Activated CD4-positive, alpha-beta T cell treated with anti-CD3 and anti-CD28 coated beads for 1 hour (primary cell): Measurements from ENCODE around the gene SACM1L.
"Not testable (repeated sequence)": the region's sequence is repeated elsewhere in the genome, so short reads cannot be mapped to it uniquely, and the experiment has no call there.

Source experiments
- DNase-seq: peaks from one replicate; pipeline ENCODE4 v3.0.0-alpha.2; 2020

The SACM1L gene

DNA sequence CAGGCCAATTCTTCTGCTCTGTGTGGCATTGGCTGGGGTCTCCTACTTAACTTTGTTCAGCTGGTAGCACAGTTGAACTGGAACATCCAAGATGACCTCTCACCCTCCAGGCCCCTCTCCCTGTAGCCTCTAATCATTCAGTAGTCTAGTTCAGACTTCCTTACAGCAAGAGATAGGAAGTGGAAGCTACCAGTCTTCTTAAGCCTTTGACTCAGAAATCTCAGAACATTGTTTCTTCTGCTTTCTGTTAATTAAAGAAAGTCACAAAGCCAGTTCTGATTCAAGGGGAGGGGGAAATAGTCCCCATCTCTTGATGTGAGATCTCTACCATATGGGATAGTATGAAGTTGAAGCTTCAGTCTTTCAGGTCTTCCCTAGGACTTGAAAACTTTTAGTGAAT lies 18.8 kb upstream of the SACM1L start:
- DNase-seq = no peak

DNA sequence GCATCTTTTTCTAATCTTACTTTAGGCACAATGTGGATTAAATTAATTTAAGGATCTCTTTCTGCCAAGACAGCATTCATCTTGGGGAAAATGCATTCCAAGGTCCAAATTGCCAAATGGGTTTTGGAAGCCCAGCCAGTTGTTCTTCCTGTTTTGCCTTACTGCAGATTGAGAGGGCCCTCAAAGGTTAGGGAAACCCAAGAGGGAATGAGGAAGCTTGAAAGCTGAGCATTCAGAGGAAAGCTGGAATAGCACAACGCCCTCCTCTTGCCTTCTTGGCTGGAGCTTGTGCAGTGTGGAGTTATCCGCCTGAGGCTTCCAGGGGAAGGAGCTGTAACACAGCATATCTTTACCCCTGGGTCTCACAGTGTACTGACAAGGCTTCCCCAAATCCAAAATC lies 18.2 kb upstream of the SACM1L start:
- no peak for DNase-seq

DNA sequence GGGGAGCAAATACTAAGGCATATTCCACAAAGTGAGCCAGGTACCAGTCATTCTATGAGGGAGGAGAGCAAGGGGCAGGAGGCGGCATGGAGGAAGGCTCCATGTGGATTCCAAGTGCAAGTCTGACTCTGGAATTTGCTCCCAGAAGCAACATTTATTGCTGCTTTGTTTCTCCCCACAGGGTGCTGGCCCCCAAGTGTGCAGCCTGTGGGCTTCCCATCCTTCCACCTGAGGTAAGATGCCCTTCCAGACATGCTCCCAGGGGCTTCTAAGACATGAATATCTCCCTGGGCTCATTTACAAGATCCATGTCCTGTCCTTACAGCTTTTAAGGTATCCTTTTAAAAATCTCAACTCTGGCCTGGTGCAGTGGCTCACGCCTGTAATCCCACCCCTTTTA lies 15.9 kb upstream of the SACM1L start:
- DNase-seq = no peak

DNA sequence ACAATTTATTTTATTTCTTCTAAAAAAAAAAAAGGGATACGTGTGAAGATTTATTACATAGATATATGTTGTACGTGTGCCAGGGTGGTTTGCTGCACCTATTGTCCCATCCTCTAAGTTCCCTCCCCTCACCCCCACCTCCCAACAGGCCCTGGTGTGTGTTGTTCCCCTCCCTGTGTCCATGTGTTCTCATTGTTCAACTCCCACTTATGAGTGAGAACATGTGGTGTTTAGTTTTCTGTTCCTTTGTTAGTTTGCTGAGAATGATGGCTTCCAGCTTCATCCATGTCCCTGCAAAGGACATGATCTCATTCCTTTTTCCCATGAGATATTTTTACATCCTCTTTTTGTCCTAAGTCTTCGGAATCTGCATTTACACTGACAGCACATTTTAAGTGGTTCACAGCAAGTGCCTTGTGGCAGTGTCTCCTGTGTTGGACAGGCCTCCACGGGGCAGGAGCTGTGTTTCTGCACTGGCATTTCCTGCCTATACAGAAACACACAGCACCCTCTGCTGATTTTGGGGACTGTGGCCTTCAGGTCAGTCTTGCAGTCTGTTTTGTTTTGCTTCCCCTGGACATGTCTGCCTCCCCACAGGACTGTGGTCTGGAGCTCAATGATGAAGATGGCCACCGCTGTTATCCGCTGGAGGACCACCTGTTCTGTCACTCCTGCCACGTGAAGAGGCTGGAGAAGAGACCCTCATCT lies 12.7 kb upstream of the SACM1L start:
- no peak for DNase-seq

DNA sequence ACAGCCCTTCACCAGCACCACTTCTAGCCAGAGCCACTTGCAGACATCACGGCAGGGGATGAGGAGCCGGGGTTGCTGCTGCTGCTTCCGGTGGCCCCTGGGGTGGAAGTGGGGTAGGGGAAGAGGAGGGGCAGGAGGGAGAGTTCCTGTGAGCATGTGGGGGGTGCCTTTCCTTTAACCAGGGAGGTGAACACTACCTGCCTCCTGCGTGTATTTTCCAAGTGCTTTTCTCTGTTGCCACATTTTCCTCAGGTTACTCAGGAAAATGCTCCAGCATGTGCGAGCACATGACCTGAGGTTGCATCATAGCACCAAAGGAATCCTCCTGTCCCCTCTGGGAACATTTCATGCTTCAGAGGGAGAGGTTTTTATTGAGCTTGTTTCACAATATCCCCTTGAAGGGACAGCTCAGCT lies 12.2 kb upstream of the SACM1L start:
- peak; percentile 36 for DNase-seq

DNA sequence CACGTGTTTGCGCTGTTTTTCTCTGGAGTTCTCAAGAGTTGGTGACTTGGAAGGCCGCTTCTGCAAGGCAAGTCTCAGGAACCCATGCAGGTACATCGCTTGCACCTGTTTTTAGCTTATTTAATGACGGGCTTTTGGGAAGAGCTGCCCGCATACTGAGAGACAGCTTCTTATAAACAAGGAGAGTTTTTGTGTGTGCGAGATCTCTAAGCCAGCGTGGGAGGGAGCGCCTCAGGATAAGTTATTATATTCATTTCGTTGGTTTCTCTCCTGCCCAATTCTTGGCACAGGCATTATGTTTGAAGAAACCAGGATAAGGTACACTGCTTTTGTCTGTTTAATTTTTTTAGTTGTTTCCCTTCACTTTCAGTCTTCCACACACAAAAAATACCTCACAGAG lies 11.4 kb upstream of the SACM1L start:
- DNase-seq = no peak

DNA sequence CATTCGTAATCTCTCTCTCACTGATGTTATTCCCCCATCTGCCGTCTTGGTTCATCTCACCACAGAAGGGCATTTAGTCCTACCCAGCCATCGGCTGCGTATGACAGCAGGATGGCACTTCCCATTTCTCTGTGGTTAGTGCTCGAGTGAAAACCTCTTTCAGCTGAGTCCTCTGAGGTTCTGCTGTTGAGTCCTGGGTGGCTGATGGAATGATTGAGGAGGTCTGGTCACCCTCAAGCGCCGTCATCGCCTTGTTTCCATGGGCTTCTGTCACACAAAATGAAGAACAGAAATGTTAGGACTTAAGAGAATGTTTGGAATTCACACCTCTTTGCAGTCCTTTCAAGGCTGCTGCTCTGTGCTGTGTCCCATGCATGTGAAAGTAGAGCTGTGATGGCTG lies 9.4 kb upstream of the SACM1L start:
- no peak for DNase-seq

DNA sequence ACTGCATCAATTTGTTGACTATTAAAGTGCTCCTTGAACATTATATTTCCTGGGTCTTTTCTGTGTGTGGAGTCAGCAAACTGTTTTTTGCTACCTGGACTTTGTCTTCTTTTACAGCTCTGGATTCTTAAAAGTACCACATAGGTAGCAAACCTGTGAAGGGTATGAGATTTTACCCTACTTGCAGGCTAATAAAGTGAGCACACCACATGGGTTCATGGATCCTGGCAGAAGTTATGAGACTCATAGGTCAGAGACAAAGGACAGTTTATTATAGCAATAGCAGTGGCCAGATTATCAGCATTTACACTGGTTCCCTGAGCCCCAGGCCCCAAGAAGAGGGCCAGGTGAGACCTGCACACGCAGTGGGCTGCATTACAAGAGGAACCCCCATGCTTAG lies 8.0 kb upstream of the SACM1L start:
- DNase-seq = no peak

DNA sequence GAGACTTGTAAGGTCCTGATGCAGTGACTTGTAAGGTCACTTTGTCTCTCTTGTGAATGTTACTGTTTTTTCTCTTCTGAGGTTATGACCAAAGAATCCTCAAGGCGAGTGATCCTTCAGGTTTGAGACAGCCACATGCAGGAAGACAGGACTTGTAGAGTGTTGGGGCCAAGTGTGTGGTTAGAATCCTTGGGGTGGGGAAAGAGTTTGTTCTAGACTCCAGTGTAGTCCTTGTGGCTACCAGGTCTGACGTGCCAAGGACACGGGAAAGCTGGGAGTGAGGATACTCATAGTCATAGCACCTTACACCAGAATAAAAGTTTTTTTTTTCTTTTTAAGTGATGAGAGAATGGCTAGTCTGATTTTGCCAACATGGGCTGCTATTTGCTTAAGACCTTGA lies 7.3 kb upstream of the SACM1L start:
- DNase-seq = no peak

DNA sequence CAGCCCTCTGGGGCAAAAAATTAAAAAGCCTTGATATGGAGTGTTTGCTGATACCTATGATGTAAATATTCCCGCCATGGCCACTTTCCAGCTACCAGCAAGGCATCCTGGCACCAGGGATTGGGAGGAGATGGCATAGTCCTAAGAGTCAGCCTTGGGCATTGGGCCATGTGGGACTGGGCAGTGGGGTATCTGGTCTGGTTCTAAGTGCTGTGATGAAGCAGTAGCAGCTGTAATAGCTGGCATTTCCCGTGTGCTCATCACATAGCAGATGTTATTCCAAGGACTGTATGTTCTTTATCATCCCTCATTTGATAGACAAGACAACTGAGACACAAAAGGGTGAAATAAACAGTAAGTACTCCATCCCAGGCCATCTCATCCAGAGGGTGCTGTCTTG lies 6.9 kb upstream of the SACM1L start:
- no peak for DNase-seq

DNA sequence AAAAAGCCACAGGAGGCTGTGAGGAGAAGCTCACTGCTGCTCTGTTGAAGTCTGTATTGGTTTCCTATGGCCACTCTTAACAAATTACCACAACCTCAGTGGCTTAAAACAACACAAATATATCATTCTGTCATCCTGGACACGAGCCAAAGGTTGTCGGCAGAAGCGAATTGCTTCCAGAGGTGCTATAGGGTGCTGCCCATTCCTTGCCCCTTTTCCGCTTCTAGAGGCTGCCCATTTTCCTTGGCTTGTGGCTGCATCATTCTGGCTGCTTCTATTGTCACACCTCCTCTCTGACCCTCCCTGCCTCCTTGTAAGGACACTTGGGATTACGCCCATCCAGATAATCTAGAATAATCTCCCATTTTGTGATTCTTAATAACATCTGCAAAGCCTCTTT lies 6.4 kb upstream of the SACM1L start:
- no peak for DNase-seq

DNA sequence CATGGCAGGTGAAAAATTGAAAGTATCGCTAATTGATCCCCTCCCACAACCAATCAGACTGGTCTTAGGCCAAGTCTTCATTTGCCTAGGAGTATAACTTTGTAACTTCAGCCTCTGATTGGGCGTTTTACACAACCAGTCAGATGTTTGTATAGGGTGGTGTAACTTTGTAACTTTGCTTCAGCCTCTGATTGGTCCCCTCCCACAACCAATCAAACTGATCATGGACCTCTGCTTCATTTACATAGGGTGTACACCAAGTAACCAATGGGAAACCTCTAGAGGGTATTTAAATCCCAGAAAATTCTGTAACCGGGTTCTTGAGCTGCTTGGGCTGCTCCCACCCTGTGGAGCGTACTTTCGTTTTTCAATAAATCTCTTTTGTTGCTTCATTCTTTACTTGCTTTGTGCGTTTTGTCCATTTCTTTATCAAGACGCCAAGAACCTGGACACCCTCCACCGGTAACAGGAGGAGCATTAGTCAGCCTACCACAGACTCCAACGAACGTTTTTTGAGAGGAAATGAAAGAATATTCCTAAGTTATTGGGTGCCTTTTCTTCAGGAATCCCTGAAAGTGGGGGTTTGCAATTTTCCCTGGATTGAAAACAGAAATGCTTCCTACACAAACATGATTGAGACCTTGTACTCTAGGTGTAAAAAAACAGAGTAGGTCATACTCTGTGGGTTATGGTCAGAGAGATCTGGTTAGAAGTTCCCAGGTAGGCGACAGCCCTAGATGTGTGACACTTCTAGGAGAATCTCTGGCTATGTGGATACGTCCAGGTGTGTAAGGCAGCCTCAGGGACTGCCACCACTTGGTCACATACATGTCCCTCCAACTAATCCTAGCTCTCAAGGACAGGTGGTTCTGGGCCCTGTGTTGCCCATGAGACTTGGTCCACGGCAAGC lies 5.5 kb upstream of the SACM1L start:
- DNase-seq = no peak

DNA sequence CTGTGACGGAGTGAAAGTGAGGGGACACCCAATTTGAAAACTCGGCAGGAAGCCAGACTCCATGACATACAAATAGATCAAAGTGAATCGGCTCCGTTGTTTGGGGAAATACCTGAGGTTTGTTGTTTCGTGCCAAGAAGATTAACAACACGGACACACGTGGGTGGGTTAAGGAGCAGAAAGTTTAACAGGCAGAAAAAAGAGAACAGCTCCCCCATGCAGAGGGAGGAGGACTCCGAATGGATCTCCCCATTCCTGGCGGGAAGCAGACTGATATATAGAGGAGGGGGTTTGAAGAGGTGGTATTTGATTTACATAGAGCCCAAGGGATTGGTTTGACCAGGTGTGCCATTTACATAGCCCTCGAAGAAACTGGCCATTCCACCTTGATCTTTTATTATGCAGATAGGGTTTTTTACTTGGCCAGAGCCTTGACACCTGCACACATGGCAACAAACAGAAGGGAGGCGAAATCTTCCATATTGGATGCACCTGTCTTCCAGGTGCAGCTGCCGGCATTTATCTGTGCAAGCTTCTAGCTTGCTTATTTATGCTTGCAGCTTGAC lies 4.8 kb upstream of the SACM1L start:
- DNase-seq = no peak

DNA sequence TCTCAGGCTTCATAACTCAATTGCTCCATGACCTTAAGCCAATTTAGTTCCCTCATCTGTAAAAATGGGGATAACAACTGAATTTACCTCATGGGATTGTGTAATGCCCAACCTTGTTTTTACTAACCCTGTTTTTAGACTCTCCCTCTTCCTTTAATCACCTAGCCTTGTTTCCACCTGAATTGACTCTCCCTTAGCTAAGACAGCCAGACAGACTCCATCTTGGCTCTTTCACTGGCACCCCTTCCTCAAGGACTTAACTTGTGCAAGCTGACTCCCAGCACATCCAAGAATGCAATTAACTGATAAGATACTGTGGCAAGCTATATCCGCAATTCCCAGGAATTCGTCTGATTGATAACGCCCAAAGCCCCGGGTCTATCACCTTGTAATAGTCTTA lies 3.5 kb upstream of the SACM1L start:
- not testable (repeated sequence) for DNase-seq

DNA sequence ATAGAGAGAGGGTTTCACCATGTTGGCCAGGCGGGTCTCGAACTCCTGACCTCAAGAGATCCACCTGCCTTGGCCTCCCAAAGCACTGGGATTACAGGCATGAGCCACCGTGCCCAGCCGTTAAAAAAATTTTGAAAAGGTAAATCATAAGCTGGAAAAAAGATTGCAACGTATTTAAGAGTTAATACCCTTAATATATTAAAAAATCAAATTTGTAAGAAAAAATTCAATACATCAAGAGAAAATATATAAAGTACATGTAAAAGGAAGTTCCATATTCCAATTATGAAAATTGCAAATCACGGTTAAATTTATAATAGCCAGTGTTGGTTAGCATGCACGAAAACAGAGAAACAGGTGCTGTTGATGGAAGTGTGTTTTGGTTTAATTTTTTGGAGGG lies 2.3 kb upstream of the SACM1L start:
- no peak for DNase-seq

DNA sequence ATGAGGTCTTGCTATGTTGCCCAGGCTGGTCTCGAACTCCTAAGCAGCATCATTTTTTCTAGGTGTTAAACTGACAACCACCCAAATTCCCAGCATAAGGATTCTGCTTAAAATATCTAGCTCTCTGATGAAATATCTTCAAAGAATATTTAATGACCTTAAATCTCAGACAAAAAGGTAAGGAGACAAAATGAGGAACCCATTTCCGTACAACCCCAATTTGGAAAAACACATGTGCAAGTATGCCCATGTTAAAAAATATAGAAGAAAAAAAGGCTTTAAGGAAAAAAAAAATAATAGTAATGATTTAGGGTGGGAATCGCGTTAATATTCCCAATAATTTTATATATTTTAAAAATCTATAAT lies 1.4 kb upstream of the SACM1L start:
- no peak for DNase-seq

DNA sequence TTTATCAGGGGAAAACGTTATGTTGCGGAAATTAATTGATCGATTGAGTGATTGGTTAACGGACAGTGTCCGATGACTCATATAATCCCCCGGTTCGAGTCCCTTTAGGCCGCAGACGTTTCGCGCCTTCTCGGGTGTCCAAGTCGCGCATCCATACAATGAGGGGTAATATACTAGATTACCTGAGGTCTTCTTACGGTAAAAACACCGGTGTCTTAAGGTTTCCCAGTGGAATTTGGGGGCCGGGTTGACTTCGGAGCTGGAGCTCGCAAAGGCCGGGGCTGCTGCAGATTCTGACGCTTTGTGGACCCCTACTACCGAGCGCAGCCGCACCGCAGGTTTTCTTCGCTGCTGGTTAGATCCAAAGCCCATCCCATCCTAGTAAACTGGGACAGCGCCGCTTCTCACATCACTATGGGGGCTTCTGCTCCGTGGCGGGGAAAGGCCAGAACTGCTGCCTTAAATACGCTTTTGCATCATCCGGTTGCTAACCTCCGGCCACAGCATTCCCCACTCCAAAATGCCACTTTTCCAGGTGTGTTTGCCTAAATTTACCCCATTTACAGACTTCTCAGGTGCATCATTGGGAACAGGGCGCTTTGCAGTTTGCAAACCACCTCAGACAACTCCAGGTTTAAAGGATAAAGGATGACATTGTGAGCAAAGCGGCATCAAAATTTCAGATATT lies 858 bp upstream of the SACM1L start:
- DNase-seq = no peak

DNA sequence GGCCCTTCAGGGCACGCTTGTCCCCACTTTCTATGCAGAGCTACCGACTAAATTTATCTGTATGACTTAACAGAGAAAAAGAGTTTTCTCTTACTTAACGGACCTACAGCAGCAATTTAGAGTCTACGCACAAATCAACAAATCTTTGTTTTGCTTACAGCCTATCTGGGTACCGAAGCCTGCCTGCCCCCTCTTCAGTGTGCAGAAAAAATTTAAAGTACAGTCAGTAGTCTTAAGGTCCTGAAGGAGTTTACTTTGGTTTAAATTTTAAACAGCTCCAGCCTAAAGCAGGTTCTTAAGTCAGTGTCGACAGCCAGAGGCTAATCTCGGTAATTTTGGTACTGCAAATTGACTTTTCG lies 570 bp downstream of the SACM1L start:
- no peak for DNase-seq

DNA sequence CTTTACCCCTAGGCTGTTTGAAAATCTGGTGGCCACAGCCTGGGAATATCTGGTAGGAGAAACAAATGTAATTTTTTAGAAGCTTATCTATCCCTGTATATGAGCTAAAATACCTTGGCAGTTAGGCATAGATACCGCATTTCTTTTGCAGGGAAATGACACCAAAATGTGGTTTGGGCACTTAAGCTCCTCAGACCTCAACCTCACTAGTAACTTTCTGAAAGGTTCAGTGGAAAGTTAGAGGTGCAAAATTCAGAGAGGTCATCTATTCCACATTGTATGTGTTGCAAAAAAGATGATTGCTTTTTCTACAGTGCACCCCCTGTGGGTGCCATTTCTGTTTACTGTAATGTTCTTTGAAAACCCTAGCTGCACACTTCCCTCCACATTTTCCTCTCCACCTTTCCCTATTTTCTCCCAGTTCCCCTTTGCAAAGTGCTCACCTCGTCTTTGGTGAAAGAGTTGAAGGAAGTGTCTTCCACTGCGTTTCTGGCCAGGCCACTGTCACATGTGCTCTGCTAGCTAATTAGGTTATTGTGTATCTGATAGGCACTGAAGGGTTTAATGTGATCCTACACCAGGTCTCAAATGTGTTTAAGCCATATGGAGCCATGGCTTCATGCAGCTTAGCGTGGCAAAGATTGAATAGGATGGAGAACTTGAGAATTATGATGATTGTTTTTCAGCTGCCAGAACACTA lies 1.3 kb downstream of the SACM1L start:
- DNase-seq = no peak

DNA sequence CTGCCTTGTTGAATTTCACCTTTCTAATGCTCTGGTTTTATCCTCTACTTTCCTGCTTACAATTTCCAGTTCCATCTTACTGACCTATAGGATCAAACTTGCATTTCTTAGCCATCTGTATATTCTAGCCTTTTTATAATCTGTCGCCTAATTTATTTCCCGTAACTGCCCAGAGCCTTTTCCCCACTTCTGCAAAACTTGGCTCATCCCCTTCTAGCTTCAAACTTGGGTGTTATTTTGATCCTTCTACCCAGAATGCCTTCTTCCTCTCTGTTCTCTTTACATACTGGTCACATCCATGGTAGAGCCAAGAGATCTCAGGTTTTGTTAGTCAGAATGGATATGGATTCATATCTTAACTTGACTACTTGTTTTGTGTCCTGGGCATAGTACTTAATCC lies 2.6 kb downstream of the SACM1L start:
- DNase-seq = no peak

DNA sequence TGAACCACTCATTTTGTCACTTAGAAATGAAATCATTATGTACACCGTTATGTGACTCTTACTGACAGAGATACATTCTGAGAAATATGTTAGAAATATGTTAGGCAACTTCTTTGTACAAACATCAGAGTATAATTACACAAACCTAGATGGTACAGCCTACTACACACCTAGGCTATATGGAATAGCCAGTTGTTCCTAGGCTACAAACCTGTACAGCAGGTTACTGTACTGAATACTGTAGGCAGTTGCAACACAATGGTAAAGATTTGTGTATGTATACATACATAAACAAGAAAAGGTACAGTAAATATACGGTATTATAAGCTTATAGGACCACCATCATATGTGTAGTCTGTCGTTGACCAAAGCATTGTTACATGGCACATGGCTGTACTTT lies 3.7 kb downstream of the SACM1L start:
- DNase-seq = no peak

DNA sequence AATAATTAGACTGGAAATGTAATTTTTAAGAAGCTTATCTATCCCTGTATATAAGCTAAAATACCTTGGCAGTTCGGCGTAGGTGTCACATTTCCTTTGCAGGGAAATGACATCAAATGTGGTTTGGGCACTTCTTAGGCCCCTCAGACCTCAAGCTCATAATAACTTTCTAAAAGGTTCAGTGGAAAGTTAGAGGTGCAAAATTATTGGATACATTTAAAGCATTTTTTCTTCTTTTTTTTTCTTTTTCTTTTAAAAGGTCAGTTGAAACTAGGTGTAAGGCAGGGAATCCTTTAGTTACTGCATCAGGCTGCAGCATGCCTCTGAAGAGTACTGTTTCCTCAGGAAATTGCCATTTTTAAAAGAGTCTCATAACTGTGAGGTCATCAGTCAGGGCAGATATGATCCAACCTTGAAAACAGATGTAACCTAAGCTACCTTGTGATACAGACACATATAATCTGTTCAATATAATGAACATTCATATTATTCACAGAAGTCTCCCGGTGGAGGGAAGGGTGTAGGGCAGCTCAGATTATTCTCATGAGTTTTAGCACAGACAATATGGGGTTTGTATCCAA lies 4.8 kb downstream of the SACM1L start:
- DNase-seq = no peak

DNA sequence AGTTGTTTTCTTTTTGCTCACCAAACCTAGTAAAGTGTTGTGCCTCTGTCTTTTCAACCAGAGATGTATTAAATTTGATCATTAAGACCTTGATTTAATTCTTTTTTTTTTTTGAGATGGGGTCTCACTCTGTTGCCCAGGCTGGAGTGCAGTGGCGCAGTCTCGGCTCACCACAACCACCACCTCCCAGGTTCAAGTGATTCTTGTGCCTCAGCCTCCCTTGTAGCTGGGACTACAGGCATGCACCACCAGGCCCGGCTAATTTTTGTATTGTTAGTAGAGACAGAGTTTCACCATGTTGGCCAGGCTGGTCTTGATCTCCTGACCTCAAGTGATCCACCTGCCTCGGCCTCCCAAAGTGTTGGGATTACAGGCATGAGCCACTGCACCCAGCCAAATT lies 6.0 kb downstream of the SACM1L start:
- DNase-seq = not testable (repeated sequence)
